HG03060 (cell line): ENCODE measurements around the gene TUBB2B.

Experiments
- ATAC-seq: cut with Tn5 transposase; IDR thresholded peaks from one replicate; pipeline ENCODE4 v1.9.1; 2021; ENCODE audit warnings: low read depth, moderate number of reproducible peaks; ENCODE audit not compliant: unreplicated experiment

TUBB2B gene

GRCh38 chr6:3227363-3228045 is at the start of gene TUBB2B:
TUBB2B (minus strand) TSS chr6:3227653; CDS start chr6:3227543, 110 bp downstream.
- no peak for ATAC-seq

GRCh38 chr6:3277251-3277650 is 49.8 kb upstream of the TUBB2B start:
- ATAC-seq, result no peak

DNA sequence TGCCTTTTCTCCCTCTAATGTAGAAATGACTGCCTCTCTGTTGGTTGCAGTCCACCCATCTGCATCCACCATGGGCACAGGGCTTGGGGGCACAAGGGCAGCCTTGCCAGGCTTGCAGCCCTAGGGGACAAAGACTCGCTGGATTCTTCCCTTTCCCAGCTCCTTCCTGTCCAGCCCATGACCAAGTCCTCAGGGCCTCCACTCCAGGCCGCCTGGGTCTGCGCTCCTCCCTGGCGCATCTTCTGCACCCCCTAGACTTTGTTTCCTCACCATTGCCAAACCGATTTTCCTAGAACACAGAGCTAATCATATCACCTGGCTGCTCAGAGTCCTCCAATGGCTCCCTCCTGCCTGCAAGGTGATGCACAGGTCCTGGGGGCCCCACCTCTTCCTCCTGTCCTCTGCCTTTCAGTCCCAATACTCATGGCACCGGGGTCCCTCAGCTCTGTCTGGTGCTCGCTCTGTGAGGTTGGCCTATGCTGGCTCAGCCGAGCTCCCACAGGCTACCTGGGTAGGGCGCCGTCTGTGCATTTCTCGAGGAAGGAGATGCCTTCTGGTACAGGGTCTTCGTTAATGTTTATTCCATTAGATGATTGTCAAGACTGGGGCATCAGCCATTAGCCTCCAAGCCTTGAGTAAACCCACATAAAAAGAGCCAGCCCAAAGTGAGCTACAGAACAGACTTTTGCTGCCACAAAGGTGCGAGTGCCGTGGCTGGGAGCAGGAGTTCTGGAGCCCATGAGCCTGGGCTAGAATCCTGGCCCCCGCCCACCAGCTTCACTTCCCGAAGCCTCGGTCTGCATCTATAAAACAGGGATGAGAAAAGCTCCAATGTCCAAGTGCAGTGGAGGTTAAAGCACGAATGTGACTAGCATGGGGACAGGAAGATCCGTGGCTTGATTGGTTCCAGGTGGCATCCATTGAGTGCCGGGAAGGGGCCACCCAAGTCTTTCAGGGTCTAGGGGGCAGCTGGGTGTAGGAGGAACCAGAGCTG is 49.0 kb upstream of the TUBB2B start:
- no peak for ATAC-seq

DNA sequence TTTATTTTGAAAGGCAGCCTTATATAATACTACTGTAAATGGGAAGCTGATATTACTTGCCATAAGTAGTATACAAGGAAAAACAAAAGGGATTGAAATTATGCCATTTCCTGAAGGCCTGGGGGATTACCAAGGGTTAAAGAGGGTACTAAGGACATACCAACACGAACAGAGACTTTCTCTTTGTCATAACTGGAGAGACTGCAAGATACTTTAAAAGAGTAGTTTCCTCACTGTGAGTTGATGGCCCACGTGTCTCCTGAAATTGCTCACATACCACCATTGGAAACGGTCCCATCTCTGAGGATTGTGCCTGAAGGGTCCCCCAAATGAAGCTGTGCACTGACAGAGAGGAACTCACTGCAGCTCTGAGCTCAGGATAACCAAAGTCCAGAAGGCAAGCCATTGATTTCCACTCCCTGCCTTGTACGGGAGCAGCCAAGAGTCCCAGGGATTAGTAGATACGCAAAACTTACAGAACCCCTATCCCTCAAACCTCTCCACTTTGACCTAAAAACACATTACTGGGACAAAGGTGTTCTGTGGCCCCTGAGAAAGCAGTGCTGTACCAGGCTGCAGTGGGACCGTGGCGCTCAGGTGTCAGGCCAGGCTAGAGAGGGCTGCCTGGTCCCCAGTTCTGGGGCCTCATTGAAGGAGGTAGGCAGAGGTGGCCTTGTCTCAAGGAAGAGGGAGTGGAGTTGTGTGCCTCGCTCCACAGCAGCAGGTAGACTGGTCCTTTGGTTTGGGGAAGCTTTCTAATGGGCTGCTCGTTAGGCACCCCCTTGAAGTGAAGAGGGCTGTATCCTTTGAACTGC is 46.5 kb upstream of the TUBB2B start:
- ATAC-seq, result no peak

GRCh38 chr6:3272911-3273547 is 45.6 kb upstream of the TUBB2B start:
- no peak for ATAC-seq

- no peak for ATAC-seq
These were observed 44.3 kb upstream of the TUBB2B start for GRCh38 chr6:3271756-3272155.

- ATAC-seq, result no peak
These were observed 42.8 kb upstream of the TUBB2B start for GRCh38 chr6:3270258-3270657.

GRCh38 chr6:3269281-3269975 is 42.0 kb upstream of the TUBB2B start:
- no peak for ATAC-seq

DNA sequence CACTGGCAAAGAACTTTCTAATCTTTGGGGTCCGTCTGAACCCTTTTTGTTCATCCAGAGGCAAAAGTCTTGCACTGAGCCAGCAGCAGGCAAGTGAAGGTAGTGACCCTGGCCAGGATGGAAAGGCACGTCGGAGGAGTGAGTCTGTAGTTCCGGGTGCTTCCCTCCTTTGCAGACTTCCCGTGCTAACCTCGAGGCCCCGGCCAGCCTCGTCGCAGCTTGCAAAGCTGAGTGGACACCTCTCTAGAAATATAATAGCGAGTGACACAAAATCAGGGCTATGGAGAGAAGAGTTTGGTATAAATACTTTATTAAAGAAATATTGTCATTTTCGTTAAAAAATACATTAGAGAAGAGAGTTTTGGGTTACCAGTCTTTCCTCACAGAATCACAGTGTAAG is 41.2 kb upstream of the TUBB2B start:
- ATAC-seq, result no peak

DNA sequence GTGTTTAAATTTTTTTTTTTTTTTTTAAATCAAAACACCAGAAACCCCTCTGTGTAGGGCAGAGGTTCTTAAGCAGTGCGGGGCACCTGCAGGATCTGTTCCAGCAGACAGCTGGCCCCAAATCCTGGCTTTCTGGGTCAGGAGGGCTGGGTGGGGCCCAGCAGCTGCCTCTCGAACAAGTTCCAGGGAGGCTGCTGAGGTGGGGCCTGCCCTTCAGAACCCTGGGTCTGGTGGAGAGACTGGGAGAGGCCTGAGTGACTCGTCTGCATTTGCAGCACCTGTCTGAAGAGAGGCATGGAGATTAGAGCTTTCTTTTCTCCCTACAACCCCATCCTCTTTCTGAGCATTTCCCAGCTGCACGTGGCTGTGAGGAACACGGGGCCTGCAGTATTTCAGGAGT is 39.7 kb upstream of the TUBB2B start:
- ATAC-seq, result no peak

GRCh38 chr6:3266170-3266569 is 38.7 kb upstream of the TUBB2B start:
- no peak for ATAC-seq

- no peak for ATAC-seq
These were observed 38.2 kb upstream of the TUBB2B start for GRCh38 chr6:3265671-3266070.

DNA sequence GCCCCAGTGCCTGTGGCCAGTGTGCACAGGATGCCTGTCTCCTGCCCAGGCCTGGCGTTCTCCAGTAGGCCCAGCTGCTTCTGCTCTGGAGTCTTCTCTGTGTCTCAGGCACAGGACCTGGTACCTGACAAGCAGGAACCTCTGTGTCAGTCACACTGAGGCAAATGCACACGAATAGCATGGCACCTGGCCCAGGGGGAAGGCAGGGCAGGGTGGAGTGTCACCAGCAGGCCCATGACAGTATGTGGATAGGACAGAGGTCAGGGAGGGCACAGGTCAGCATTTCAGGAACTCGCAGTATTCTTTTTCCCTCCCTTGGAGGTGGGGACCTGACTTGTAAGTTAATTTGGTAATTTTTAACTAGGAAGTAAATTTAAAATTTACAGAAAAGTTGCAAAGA is 36.9 kb upstream of the TUBB2B start:
- ATAC-seq, result no peak

DNA sequence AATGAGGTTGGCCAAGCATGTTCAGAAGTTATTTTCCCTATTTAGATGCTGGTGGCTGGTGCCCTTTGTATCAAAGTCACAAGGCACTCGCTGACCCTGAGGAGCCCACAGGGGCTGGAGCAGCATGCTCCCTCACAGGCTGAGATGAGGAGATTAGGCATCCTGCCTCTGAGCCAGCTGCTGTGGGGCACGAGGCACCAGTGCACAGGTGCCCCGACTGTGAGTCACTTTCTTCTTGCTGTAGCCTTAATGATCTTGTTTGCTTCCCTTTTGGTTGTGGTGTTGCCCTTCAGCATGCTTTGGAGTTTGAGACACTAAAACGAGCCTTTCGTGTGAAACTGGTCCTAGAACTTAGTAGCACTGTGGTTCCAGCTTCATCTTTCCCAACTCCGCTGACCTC is 35.6 kb upstream of the TUBB2B start:
- ATAC-seq, result no peak

GRCh38 chr6:3261921-3262320 is 34.5 kb upstream of the TUBB2B start:
- no peak for ATAC-seq

- no peak for ATAC-seq
These were observed 34.0 kb upstream of the TUBB2B start for GRCh38 chr6:3261518-3261820.

- ATAC-seq, result no peak
These were observed 33.5 kb upstream of the TUBB2B start for GRCh38 chr6:3260772-3261517.

DNA sequence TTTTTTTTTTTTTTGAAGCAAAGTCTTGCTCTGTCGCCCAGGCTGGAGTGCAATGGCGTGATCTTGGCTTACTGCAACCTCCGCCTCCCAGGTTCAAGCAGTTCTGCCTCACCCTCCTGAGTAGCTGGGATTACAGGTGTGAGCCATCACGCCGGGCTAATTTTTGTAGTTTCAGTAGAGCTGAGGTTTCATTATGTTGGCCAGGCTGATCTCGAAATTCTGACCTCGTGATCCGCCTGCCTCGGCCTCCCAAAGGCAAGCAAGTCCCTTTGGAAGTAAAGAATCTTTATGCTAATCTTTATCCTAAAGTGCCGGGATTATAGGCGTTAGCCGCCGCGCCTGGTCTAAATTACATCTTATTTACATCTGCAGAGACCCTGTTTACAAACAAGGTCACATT is 32.8 kb upstream of the TUBB2B start:
- ATAC-seq, result no peak

GRCh38 chr6:3259491-3259958 is 32.1 kb upstream of the TUBB2B start:
- no peak for ATAC-seq
